Measurements from ENCODE around the gene FBLN7. TPM values are rescaled to one million over a fixed set of nuclear protein-coding genes. Genes with fewer than 3 reads are reported as not detected.

The FBLN7 gene
- total and polyA plus RNA-seq, 2 of the 8 experiments (the other 6 are each of a cell fraction or from before 2014, with no cell fraction given), result 0.30 to 0.77 TPM

DNA sequence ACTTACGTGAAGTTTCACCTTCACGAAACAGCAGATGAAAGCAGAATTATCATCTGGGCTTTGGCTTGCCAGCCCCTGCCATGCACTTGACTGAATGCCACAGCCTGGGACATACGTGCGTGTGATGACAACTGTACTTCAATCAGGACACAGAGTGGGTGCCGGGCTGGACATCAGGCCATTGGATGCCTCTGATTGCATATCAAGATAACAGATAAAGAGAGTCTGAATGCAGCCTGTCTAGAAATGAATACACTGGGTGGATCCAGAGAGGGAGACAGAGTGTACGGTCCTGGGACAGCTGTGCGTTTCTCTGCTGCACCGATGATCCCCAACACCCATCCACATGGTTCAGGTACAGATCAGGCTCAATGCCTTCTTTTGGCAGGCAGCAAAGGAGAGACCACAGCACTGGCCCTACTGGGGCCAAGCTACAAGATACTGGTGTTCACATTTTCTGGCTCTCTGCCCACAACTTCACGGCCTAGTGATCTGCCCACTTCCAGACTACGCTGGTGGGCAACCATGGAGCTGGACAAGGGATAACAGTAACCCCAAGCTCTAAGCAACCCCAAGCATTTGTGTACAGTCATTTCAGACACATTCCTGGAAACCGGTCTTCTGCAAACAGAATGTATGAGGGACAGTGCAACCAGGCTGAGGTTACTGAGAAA is 35.6 kb downstream of the FBLN7 start:
- Histone ChIP-seq H3K27ac (ENCODE audit: low read depth, low read length) (no peak overlapping the region), H3K23me2 (ENCODE audit: low read depth, low read length) (no peaks in the 10 kb centered on the region), H2BK120ac (replicated peaks; ENCODE audit: low read depth, low read length) (no peak overlapping the region), H2BK15ac (ENCODE audit: low read length) (no peak overlapping the region), H3K79me2 (ENCODE audit: control insufficient read depth in 1 of 2, insufficient read depth in 2 of 2, low read length in 2 of 2) (no peaks in the 10 kb centered on the region), H2AK5ac (ENCODE audit: low read depth, low read length) (no peak overlapping the region), H3K36me3 (ENCODE audit: control insufficient read depth in 2 of 4, insufficient read depth in 4 of 4, low read length in 3 of 4) (no peaks in the 10 kb centered on the region), H4K5ac (ENCODE audit: insufficient read length, low read depth, low read length) (no peak overlapping the region), H2AFZ (ENCODE audit: low read length) (no peak overlapping the region), H3K56ac (replicated peaks; ENCODE audit: insufficient read length, low read depth, low read length) (no peak overlapping the region), H3K14ac (ENCODE audit: insufficient read length) (no peak overlapping the region), H2BK5ac (ENCODE audit: low read depth, low read length) (no peak overlapping the region), H3K4ac (replicated peaks; ENCODE audit: insufficient read length, low read depth, low read length) (no peak overlapping the region), H3K9ac (replicated peaks in 1 of 4; ENCODE audit: extremely low read depth in 1 of 4, low read depth in 3 of 4, low read length in 3 of 4) (no peak overlapping the region), H4K8ac (ENCODE audit: extremely low read depth, insufficient read depth, low read length) (no peak overlapping the region; the same call in 1 of the 2 replicates), H3K79me1 (ENCODE audit: low read depth, low read length) (no peaks in the 10 kb centered on the region), H4K91ac (replicated peaks; ENCODE audit: insufficient read length, low read length) (no peak overlapping the region), H3K4me3 (ENCODE audit: extremely low read depth in 1 of 4, insufficient read depth in 2 of 4, low read depth in 3 of 4, low read length in 4 of 4) (no peak overlapping the region), H2BK12ac (ENCODE audit: low read depth, low read length) (no peak overlapping the region), H4K20me1 (replicated peaks in 1 of 2; ENCODE audit: control insufficient read depth in 1 of 2, insufficient read depth in 2 of 2, low read length in 2 of 2) (no peaks in the 10 kb centered on the region), H3K27me3 (replicated peaks in 1 of 4; ENCODE audit: control insufficient read depth in 3 of 4, extremely low read depth in 1 of 4, insufficient read depth in 3 of 4, low read length in 3 of 4) (no peaks in the 10 kb centered on the region), H3K23ac (ENCODE audit: insufficient read length) (no peak overlapping the region), H3K4me1 (replicated peaks in 1 of 4; ENCODE audit: control insufficient read depth in 3 of 4, insufficient read depth in 4 of 4, low read length in 3 of 4) (no peaks in the 10 kb centered on the region), H3K9me3 (ENCODE audit: insufficient read depth in 2 of 2, low read depth in 1 of 2, low read length in 1 of 2) (no peaks in the 10 kb centered on the region), H3K18ac (ENCODE audit: extremely low read depth, low read length) (no peak overlapping the region), H2BK20ac (ENCODE audit: low read length) (no peak overlapping the region), H3K4me2 (ENCODE audit: insufficient read depth in 1 of 2, low read depth in 2 of 2, low read length in 2 of 2) (no peak overlapping the region)
- DNase-seq (ENCODE audit: low read depth in 1 of 2, low spot score in 2 of 2) (no peak), FAIRE-seq (no peak)
- TF ChIP-seq EGR1 (IDR thresholded peaks at IDR 0.05; ENCODE audit: borderline replicate concordance, low read depth, low read length) (no peak), SP2 (IDR thresholded peaks at IDR 0.05; ENCODE audit: low read length) (no peak), FOSL1 (IDR thresholded peaks at IDR 0.05; ENCODE audit: insufficient read depth, low read depth, low read length) (no peak), JUN (IDR thresholded peaks at IDR 0.05; ENCODE audit: low read depth, low read length) (no peak), CHD2 (IDR thresholded peaks at IDR 0.05; ENCODE audit: low read length) (no peak)
- ChIA-PET CTCF (ENCODE audit: partially characterized antibody) (interaction anchor here (0.8 to 1.5 kb wide), 2 partner anchors 51 to 56 kb away, joined by 3 to 5 read pairs; no protein-coding TSS in a partner anchor), POLR2A (ENCODE audit: partially characterized antibody) (no interaction called here)
- WGBS, 2 experiments (ENCODE audit: extremely low coverage in 1 of 2, insufficient coverage in 1 of 2, insufficient read length in 1 of 2, insufficient replicate concordance in 2 of 2, low coverage in 1 of 2, low lambda C conversion rate in 2 of 2, missing lambda C conversion rate in 1 of 2), result 95% methylated on average over 10 of the region's 11 CpGs; no CpG with 5 or more reads in 1 of the 2 experiments

Data from H1 (cell line).